BLaER1 treated with 17β-estradiol and CSF1 and Interleukin-3, amounts not matched to agents 10 nM and 100 nM (cell line): Measurements from ENCODE around the gene GRAMD2B.

ENCODE experiments used
- H3K27ac ChIP-seq, 11 experiments: shearing (Covaris generic); formaldehyde crosslinking; 2 replicates each; pipeline ENCODE4 v1.8.1; 2022
- H3K27me3 ChIP-seq, 11 experiments: shearing (Covaris generic); formaldehyde crosslinking; 2 replicates each; pipeline ENCODE4 v1.8.1; 2022
- H3K36me3 ChIP-seq, 11 experiments: shearing (Covaris generic); formaldehyde crosslinking; 2 replicates each; pipeline ENCODE4 v1.8.1; 2022
- H3K4me1 ChIP-seq, 10 experiments: shearing (Covaris generic); formaldehyde crosslinking; 2 replicates each; pipeline ENCODE4 v1.8.1; 2022
- H3K4me2 ChIP-seq, 11 experiments: shearing (Covaris generic); formaldehyde crosslinking; 2 replicates each; pipeline ENCODE4 v1.8.1; 2022
- H3K4me3 ChIP-seq, 10 experiments: shearing (Covaris generic); formaldehyde crosslinking; 2 replicates each; pipeline ENCODE4 v1.8.1; 2022
- H3K9ac ChIP-seq, 11 experiments: shearing (Covaris generic); formaldehyde crosslinking; 2 replicates each; pipeline ENCODE4 v1.8.1; 2022
- H3K9me3 ChIP-seq, 11 experiments: shearing (Covaris generic); formaldehyde crosslinking; replicated peaks in 1 of 11; 2 replicates each; pipeline ENCODE4 v1.8.1; 2022
- H4K20me1 ChIP-seq, 11 experiments: shearing (Covaris generic); formaldehyde crosslinking; 2 replicates each; pipeline ENCODE4 v1.8.1; 2022
- Cebpa-rat ChIP-seq, 11 experiments: shearing (Covaris generic); IDR thresholded peaks; 2 replicates each; pipeline ENCODE4 v1.8.1; 2022

Gene GRAMD2B

DNA sequence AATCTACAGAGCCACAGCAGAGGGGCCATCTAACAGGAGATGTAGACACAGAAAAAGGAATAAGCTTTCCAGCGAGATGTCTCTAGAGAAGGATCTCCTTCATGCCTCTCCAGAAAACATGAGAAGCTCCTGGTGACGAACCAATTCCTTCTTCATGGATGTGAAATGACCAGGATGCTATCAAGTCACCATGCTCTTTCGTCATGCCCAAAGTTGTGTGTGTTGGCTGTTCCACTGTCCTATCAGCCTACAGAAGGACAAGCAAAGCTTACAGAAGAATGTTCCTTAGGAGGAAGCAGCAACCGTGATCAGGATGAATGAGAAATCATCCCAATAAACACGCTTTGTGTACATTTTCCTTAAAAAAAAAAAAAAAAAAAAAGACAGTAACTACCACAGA lies 117.4 kb downstream of the GRAMD2B start:
- Histone ChIP-seq H3K4me1 (0 out of 20 replicates have a peak, but pooled peaks cover 0 to 6% (median 0%) of the 10 kb centered on the region in 10 experiments), H3K36me3 (no peaks in the 10 kb centered on the region), H4K20me1 (no peaks in the 10 kb centered on the region), H3K27ac (no peak overlapping the region), H3K27me3 (no peaks in the 10 kb centered on the region), H3K4me2 (no peak overlapping the region), H3K9me3 (no peaks in the 10 kb centered on the region), H3K4me3 (no peak overlapping the region), H3K9ac (no peak overlapping the region)
- TF ChIP-seq Cebpa-rat (IDR thresholded peaks at IDR 0.05): no peak

DNA sequence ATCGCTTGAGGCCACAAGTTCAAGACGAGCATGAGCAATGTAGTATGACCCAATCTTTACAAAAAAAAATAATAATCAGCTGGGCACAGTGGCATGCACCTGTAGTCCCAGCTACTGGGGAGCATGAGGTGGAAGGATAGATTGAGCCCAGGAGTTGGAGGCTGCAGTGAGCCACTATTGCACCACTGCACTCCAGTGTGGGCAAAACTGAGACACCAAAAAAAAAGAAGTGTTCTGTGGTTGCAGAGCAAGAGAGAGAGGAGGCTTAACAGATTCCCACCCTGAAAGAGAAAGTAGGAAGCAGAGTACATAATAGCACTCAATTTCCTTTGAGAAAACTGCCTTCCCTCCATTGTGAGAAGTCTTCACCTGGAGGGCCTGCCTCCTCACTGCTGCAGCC lies 119.2 kb downstream of the GRAMD2B start:
- no peak overlapping the region for H3K4me2 ChIP-seq
- no peak overlapping the region for H3K27ac ChIP-seq
- 0 out of 20 replicates have a peak, but pooled peaks cover 0 to 6% (median 0%) of the 10 kb centered on the region in 10 experiments for H3K4me1 ChIP-seq
- peaks cover 0 to 14% (median 0%) of the 10 kb centered on the region in 11 experiments; a peak in 3 of 22 replicates for H3K36me3 ChIP-seq
- no peaks in the 10 kb centered on the region for H3K27me3 ChIP-seq
- no peaks in the 10 kb centered on the region for H4K20me1 ChIP-seq
- TF ChIP-seq Cebpa-rat (IDR thresholded peaks at IDR 0.05): no peak
- no peaks in the 10 kb centered on the region for H3K9me3 ChIP-seq
- H3K9ac ChIP-seq: no peak overlapping the region
- H3K4me3 ChIP-seq: no peak overlapping the region

DNA sequence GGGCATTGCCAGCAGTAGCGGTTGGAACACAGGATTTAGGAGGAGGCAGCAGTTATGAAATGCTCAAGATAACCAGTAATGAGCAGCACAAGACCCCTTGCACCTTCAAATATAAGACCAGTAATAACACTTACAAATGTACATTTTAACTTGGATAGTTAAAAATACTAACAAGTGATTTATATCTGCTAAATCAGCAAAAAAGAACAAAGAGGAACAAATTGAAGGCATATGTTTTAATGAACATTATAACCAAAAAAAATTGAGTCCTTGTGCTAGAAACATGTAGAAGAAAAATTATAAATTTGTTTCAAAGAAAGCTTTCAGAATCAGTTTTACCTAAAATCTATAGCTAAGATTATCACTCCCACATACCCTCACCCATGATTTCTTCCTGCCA lies 119.8 kb downstream of the GRAMD2B start:
- Histone ChIP-seq H3K4me3 (no peak overlapping the region), H3K4me2 (no peak overlapping the region), H3K9me3 (no peaks in the 10 kb centered on the region), H4K20me1 (no peaks in the 10 kb centered on the region), H3K27ac (no peak overlapping the region), H3K9ac (no peak overlapping the region), H3K4me1 (0 out of 20 replicates have a peak, but pooled peaks cover 0 to 6% (median 0%) of the 10 kb centered on the region in 10 experiments), H3K27me3 (no peaks in the 10 kb centered on the region), H3K36me3 (peaks cover 0 to 14% (median 0%) of the 10 kb centered on the region in 11 experiments; a peak in 3 of 22 replicates)
- no peak for TF ChIP-seq Cebpa-rat (IDR thresholded peaks at IDR 0.05)

DNA sequence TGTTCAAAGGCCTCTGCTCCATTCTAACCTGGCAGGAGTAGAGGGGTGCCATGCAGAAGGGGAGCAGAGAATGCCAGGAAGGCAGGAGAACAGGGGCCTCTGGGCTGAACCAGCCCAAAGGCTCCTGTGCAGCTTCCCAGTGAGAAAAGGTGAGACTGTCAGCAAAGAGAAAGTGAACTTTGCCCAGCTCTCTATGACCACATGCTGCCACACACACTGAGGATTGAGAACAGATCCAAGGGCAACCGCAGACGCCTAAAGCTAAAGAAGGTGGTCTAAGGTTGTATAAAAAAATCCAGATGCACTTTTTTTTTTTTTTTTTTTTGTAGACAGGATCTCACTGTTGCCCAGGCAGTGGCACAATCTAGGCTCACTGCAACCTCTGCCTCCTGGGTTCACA lies 120.5 kb downstream of the GRAMD2B start:
- 0 out of 20 replicates have a peak, but pooled peaks cover 0 to 6% (median 0%) of the 10 kb centered on the region in 10 experiments for H3K4me1 ChIP-seq
- no peak overlapping the region for H3K4me2 ChIP-seq
- no peak overlapping the region for H3K27ac ChIP-seq
- no peak for TF ChIP-seq Cebpa-rat (IDR thresholded peaks at IDR 0.05)
- no peak overlapping the region for H3K9ac ChIP-seq
- no peaks in the 10 kb centered on the region for H3K27me3 ChIP-seq
- H3K36me3 ChIP-seq: peaks cover 0 to 14% (median 0%) of the 10 kb centered on the region in 11 experiments; a peak in 4 of 22 replicates
- H3K4me3 ChIP-seq: no peak overlapping the region
- H4K20me1 ChIP-seq: no peaks in the 10 kb centered on the region
- no peaks in the 10 kb centered on the region for H3K9me3 ChIP-seq
